ENCODE data around the gene LARGE2. TPM values are rescaled to one million over a fixed set of nuclear protein-coding genes. Genes with fewer than 3 reads are reported as not detected.

LARGE2 gene
- total and polyA plus RNA-seq, 9 of the 15 experiments (the other 6 are each of a cell fraction or from before 2014, with no cell fraction given) = 0.56 to 14.1 (median 6.6) TPM

DNA sequence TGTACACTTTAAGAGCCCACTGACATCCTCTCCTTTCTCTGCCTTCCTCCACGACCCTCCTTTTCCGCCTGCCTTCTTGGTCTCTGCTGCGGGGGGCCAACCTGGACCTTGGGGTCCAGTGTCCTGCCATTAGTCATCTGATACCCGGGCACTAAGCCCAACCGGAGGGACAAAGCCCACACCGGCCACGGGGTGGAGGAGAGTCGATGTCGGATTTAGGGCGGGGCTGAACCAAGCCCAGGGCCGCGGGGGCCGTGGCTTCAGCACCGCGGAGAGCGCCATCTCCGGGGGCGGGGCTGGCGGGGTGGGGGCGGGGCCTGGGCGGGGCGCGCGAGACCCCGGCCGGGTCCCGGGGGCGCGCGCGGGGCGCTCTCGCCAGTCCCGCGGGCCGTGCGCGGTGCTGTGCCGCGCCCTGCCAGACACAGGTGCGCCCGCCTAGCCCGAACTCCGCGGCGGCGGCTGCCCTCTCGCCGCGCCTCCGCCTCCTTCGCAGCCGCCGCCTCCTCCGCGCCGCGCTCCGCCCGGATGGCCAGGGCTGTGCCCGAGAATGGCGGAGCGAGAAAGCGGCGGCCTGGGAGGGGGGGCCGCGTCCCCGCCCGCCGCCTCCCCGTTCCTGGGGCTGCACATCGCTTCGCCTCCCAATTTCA is 37.1 kb upstream of the LARGE2 start, which contains the start of gene MAPK8IP1 (continued):
- TF ChIP-seq AFF1 (IDR thresholded peaks at IDR 0.05; ENCODE audit: low read depth in 1 of 2, partially characterized antibody in 2 of 2) = peak in 1 of 2 experiments; percentile 67
- TF ChIP-seq, protein P1, sequence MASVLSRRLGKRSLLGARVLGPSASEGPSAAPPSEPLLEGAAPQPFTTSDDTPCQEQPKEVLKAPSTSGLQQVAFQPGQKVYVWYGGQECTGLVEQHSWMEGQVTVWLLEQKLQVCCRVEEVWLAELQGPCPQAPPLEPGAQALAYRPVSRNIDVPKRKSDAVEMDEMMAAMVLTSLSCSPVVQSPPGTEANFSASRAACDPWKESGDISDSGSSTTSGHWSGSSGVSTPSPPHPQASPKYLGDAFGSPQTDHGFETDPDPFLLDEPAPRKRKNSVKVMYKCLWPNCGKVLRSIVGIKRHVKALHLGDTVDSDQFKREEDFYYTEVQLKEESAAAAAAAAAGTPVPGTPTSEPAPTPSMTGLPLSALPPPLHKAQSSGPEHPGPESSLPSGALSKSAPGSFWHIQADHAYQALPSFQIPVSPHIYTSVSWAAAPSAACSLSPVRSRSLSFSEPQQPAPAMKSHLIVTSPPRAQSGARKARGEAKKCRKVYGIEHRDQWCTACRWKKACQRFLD (CRISPR knock-in tag; IDR thresholded peaks at IDR 0.05) = no peak
- TF ChIP-seq MBD2 (IDR thresholded peaks at IDR 0.05; ENCODE audit: borderline replicate concordance, low read depth) = no peak
- no peak for TF ChIP-seq RBM22 (IDR thresholded peaks at IDR 0.05; ENCODE audit: low read depth, low read length, poor library complexity, severe bottlenecking)
- TF ChIP-seq ESRRA (IDR thresholded peaks at IDR 0.05; ENCODE audit: borderline replicate concordance, low read depth) = no peak
- no peak for TF ChIP-seq IRF9 (tag; IDR thresholded peaks at IDR 0.05)
- peak; percentile 26; the same call in 1 of the 2 replicates for TF ChIP-seq USF2 (CRISPR knock-in tag; IDR thresholded peaks at IDR 0.05)
- peak in 1 of 2 experiments; percentile 20; a peak in 1 of 4 replicates for TF ChIP-seq RCOR1 (IDR thresholded peaks at IDR 0.05; ENCODE audit: borderline replicate concordance in 1 of 2, low read depth in 2 of 2, low read length in 2 of 2)
- peak in 1 of 2 experiments; percentile 29; a peak in 1 of 4 replicates for TF ChIP-seq HDAC1 (IDR thresholded peaks at IDR 0.05)
- peak in 2 of 3 experiments; percentile 34 to 74 for TF ChIP-seq YY1 (IDR thresholded peaks at IDR 0.05; ENCODE audit: borderline replicate concordance in 1 of 3, control insufficient read depth in 1 of 3, extremely low read depth in 1 of 3, insufficient read depth in 3 of 3, insufficient read length in 1 of 3, insufficient replicate concordance in 2 of 3, low read depth in 1 of 3, low read length in 2 of 3)
- 0 out of 2 replicates have a peak, but pooled peaks have one; percentile 41 for TF ChIP-seq HNRNPL (IDR thresholded peaks at IDR 0.05; ENCODE audit: low read depth, low read length)
- TF ChIP-seq THRAP3 (IDR thresholded peaks at IDR 0.05; ENCODE audit: borderline replicate concordance) = no peak
- no peak for TF ChIP-seq POLR2AphosphoS5 (IDR thresholded peaks at IDR 0.05; ENCODE audit: control insufficient read depth, insufficient read depth, low read depth, low read length)
- 0 out of 4 replicates have a peak, but pooled peaks have one; percentile 34 to 36 for TF ChIP-seq ZNF639 (CRISPR knock-in tag; conservative IDR thresholded peaks at IDR 0.05 in 1 of 2, IDR thresholded peaks at IDR 0.05 in 1 of 2)
- TF ChIP-seq PYGO2 (tag; IDR thresholded peaks at IDR 0.05) = no peak

All from K562 (cell line).